K562 (cell line): ENCODE measurements around the gene VDR. TPM values are rescaled to one million over a fixed set of nuclear protein-coding genes. Genes with fewer than 3 reads are reported as not detected.

Experiments used
- EHMT2 ChIP-seq: fragments of 450-650 bp; IDR thresholded peaks from 2 replicates; pipeline ENCODE4 v1.6.1; 2018; ENCODE audit warnings: antibody characterized with exemption
- HMGN3 ChIP-seq: IDR thresholded peaks from 2 replicates; pipeline ENCODE4 v1.6.1; 2011; ENCODE audit warnings: borderline replicate concordance, low read depth, mild to moderate bottlenecking, mixed read lengths, low read length; ENCODE audit not compliant: insufficient read length; ENCODE audit errors: extremely low read depth
- NFYB ChIP-seq: IDR thresholded peaks from 2 replicates; pipeline ENCODE4 v1.6.1; 2011; ENCODE audit warnings: mild to moderate bottlenecking, moderate library complexity; ENCODE audit not compliant: insufficient read length; ENCODE audit errors: extremely low read depth
- NR2F6 ChIP-seq: fragments of 450-650 bp; formaldehyde crosslinking; IDR thresholded peaks from 2 replicates; pipeline ENCODE4 v1.4.0; 2020; ENCODE audit warnings: mild to moderate bottlenecking
- PHF8 ChIP-seq: fragments of 200-600 bp; sonication (generic); IDR thresholded peaks from 2 replicates; pipeline ENCODE4 v1.6.1; 2012; ENCODE audit warnings: mixed run types, mild to moderate bottlenecking, inconsistent platforms, low read length, moderate library complexity, borderline replicate concordance
- SIN3B ChIP-seq: fragments of 450-650 bp; IDR thresholded peaks from 2 replicates; pipeline ENCODE4 v1.6.1; 2017; ENCODE audit warnings: low read depth, mild to moderate bottlenecking, moderate library complexity
- SREBF1 ChIP-seq: fragments of 150-350 bp; IDR thresholded peaks from 2 replicates; pipeline ENCODE4 v1.6.1; 2014; ENCODE audit warnings: antibody characterized with exemption, low read depth, low read length, borderline replicate concordance
- ZFP30 ChIP-seq: fragments of 250-450 bp; sonication (Bioruptor Pico); IDR thresholded peaks from 2 replicates; pipeline ENCODE4 v1.8.0; 2022; ENCODE audit warnings: moderate library complexity, mild to moderate bottlenecking, inconsistent platforms, borderline replicate concordance
- ZKSCAN3 ChIP-seq: fragments of 250-450 bp; sonication (Bioruptor Pico); IDR thresholded peaks from 2 replicates; pipeline ENCODE4 v1.4.0; 2020
- ZNF561 ChIP-seq: fragments of 450-650 bp; formaldehyde crosslinking; conservative IDR thresholded peaks from 2 replicates; pipeline ENCODE4 v1.4.0; 2020; ENCODE audit warnings: mild to moderate bottlenecking, moderate library complexity
- ZNF586 ChIP-seq: fragments of 450-650 bp; formaldehyde crosslinking; conservative IDR thresholded peaks from 2 replicates; pipeline ENCODE4 v1.4.0; 2020; ENCODE audit warnings: mild to moderate bottlenecking, moderate library complexity
- polyA plus RNA-seq, 8 experiments: library from polyadenylated mRNA; depleted of rRNA in 4 of 8; stranded (reverse) in 5 of 8; unstranded in 3 of 8; fragments of >200 nt; fragmentation: Nextera tagmentation in 2 of 8; fragmentation: Illumina TruSeq in 1 of 8; extraction: Ambion mirVana in 2 of 8; extraction: Trizol in 1 of 8; gene quantifications; 2 replicates each; pipeline versions ENCODE4 v1.2.1 to v1.2.3, GENCODE V29; 2011 to 2014; ENCODE audit warnings: inconsistent platforms in 1 of 8, missing spikeins in 1 of 8
- total RNA-seq, 7 experiments: library from RNA; depleted of rRNA in 6 of 7; stranded (reverse); fragments of >200 nt in 6 of 7; fragmentation: Illumina TruSeq in 2 of 7; extraction: Trizol in 2 of 7; gene quantifications; 2 replicates each; pipeline versions ENCODE4 v1.2.1 to v1.2.3, GENCODE V29; 2011 to 2021; ENCODE audit warnings: low replicate concordance in 1 of 7
- TF ChIP-seq, protein P1 (sequence below): sonication (generic); formaldehyde crosslinking; IDR thresholded peaks from 2 replicates; pipeline ENCODE4 v1.8.0; 2022; ENCODE audit warnings: missing genetic modification reagents, mild to moderate bottlenecking, borderline replicate concordance
- TF ChIP-seq, protein P2 (sequence below): fragments of 450-650 bp; IDR thresholded peaks from 2 replicates; pipeline ENCODE4 v1.6.1; 2016; ENCODE audit warnings: mild to moderate bottlenecking, moderate library complexity

Gene VDR
- total and polyA plus RNA-seq, 9 of the 15 experiments (the other 6 are each of a cell fraction or from before 2014, with no cell fraction given) = 0.61 to 4.8 (median 2.0) TPM

DNA sequence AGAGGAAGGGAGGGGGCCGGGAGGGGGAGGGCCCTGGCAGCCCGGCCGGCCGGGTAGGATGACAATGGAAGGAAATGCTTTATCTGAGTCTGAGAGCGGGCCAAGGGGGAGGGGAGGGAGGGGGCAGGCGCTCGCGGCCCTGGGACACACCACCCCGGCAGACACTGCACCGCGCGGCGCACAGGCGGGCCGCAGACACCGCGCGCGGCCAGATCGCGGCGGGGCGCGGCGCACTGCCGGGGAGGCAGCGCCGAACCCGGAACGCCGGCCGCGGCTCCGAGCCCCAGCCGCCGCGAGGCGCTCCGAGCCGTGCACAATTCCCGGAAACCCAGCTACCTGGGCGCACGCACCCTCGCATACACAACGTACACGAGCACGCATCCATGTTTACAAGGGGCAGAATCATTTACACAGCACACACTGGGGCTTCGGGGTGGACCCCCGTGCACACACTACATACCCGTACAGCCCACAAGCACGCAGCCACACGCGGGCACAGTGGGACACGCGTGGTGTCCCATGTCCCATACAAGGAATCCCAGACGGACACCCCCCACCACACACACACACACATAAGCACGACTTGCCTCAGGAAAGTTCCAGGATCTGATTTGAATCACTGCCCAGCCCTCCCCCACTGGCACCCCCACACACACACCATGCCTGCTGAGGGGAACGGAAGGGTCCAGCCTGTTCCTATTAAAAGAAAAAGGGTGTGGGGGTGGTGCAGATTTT, 84.7 kb downstream of the VDR start, which contains the start of gene HDAC7 (continued):
- TF ChIP-seq ZKSCAN3 (CRISPR knock-in tag) (no peak; the same call in 1 of the 2 replicates), SREBF1 (no peak), ZFP30 (CRISPR knock-in tag) (no peak), NFYB (no peak), EHMT2 (no peak), ZNF561 (CRISPR knock-in tag) (no peak), HMGN3 (peak; percentile 83), SIN3B (0 out of 2 replicates have a peak, but pooled peaks have one; percentile 46), NR2F6 (CRISPR knock-in tag) (no peak), PHF8 (peak; percentile 64; the same call in 1 of the 2 replicates), ZNF586 (CRISPR knock-in tag) (no peak)
- TF ChIP-seq, protein P1, sequence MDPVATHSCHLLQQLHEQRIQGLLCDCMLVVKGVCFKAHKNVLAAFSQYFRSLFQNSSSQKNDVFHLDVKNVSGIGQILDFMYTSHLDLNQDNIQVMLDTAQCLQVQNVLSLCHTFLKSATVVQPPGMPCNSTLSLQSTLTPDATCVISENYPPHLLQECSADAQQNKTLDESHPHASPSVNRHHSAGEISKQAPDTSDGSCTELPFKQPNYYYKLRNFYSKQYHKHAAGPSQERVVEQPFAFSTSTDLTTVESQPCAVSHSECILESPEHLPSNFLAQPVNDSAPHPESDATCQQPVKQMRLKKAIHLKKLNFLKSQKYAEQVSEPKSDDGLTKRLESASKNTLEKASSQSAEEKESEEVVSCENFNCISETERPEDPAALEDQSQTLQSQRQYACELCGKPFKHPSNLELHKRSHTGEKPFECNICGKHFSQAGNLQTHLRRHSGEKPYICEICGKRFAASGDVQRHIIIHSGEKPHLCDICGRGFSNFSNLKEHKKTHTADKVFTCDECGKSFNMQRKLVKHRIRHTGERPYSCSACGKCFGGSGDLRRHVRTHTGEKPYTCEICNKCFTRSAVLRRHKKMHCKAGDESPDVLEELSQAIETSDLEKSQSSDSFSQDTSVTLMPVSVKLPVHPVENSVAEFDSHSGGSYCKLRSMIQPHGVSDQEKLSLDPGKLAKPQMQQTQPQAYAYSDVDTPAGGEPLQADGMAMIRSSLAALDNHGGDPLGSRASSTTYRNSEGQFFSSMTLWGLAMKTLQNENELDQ (CRISPR knock-in tag) = no peak
- TF ChIP-seq, protein P2, sequence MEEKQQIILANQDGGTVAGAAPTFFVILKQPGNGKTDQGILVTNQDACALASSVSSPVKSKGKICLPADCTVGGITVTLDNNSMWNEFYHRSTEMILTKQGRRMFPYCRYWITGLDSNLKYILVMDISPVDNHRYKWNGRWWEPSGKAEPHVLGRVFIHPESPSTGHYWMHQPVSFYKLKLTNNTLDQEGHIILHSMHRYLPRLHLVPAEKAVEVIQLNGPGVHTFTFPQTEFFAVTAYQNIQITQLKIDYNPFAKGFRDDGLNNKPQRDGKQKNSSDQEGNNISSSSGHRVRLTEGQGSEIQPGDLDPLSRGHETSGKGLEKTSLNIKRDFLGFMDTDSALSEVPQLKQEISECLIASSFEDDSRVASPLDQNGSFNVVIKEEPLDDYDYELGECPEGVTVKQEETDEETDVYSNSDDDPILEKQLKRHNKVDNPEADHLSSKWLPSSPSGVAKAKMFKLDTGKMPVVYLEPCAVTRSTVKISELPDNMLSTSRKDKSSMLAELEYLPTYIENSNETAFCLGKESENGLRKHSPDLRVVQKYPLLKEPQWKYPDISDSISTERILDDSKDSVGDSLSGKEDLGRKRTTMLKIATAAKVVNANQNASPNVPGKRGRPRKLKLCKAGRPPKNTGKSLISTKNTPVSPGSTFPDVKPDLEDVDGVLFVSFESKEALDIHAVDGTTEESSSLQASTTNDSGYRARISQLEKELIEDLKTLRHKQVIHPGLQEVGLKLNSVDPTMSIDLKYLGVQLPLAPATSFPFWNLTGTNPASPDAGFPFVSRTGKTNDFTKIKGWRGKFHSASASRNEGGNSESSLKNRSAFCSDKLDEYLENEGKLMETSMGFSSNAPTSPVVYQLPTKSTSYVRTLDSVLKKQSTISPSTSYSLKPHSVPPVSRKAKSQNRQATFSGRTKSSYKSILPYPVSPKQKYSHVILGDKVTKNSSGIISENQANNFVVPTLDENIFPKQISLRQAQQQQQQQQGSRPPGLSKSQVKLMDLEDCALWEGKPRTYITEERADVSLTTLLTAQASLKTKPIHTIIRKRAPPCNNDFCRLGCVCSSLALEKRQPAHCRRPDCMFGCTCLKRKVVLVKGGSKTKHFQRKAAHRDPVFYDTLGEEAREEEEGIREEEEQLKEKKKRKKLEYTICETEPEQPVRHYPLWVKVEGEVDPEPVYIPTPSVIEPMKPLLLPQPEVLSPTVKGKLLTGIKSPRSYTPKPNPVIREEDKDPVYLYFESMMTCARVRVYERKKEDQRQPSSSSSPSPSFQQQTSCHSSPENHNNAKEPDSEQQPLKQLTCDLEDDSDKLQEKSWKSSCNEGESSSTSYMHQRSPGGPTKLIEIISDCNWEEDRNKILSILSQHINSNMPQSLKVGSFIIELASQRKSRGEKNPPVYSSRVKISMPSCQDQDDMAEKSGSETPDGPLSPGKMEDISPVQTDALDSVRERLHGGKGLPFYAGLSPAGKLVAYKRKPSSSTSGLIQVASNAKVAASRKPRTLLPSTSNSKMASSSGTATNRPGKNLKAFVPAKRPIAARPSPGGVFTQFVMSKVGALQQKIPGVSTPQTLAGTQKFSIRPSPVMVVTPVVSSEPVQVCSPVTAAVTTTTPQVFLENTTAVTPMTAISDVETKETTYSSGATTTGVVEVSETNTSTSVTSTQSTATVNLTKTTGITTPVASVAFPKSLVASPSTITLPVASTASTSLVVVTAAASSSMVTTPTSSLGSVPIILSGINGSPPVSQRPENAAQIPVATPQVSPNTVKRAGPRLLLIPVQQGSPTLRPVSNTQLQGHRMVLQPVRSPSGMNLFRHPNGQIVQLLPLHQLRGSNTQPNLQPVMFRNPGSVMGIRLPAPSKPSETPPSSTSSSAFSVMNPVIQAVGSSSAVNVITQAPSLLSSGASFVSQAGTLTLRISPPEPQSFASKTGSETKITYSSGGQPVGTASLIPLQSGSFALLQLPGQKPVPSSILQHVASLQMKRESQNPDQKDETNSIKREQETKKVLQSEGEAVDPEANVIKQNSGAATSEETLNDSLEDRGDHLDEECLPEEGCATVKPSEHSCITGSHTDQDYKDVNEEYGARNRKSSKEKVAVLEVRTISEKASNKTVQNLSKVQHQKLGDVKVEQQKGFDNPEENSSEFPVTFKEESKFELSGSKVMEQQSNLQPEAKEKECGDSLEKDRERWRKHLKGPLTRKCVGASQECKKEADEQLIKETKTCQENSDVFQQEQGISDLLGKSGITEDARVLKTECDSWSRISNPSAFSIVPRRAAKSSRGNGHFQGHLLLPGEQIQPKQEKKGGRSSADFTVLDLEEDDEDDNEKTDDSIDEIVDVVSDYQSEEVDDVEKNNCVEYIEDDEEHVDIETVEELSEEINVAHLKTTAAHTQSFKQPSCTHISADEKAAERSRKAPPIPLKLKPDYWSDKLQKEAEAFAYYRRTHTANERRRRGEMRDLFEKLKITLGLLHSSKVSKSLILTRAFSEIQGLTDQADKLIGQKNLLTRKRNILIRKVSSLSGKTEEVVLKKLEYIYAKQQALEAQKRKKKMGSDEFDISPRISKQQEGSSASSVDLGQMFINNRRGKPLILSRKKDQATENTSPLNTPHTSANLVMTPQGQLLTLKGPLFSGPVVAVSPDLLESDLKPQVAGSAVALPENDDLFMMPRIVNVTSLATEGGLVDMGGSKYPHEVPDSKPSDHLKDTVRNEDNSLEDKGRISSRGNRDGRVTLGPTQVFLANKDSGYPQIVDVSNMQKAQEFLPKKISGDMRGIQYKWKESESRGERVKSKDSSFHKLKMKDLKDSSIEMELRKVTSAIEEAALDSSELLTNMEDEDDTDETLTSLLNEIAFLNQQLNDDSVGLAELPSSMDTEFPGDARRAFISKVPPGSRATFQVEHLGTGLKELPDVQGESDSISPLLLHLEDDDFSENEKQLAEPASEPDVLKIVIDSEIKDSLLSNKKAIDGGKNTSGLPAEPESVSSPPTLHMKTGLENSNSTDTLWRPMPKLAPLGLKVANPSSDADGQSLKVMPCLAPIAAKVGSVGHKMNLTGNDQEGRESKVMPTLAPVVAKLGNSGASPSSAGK = no peak
